Smooth muscle cell of the brain vasculature (primary cell): ENCODE results near the gene SOX30.

Experiments
- DNase-seq: peaks from one replicate; pipeline ENCODE4 v3.0.0-alpha.2; 2012; ENCODE audit warnings: low read depth, low spot score

The SOX30 gene

DNA sequence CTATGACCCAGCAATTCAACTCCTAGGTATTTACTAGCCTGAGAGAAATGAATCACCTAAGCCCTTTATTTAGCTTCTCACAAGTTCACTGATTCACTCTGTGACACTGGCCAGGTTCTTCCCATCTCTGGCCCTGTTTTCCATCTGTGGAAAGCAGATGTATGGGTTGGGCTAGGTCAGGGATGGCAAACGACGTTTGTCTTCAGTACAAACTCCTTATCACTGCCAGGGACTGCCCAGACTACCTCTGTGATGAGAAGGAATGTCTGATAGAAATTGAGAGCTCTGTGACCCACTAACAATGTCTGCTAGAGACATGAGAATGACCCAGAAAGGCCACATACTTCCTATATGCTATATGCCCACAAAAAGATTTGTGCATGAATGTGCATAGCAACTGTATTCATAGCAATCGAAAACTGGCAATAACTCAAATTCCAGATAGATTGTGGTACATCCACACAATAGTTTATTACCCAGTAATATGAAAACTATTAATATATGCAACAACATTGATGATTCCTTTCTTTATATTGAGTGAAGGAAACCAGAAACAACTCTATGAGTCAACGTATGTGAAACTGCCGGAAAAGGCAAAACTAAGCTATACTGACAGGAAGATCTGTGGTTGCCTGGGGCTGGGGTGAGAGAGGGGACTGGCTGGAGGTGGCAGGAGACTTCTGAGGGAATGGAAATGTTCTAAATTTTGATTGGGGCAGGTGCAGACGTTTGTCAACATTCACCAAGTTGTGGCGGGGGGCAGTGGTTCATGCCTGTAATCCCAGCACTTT, 44.7 kb downstream of the SOX30 start:
- DNase-seq: no peak

- no peak for DNase-seq
Measured at GRCh38 chr5:157606046-157606445, 46.2 kb downstream of the SOX30 start.

DNA sequence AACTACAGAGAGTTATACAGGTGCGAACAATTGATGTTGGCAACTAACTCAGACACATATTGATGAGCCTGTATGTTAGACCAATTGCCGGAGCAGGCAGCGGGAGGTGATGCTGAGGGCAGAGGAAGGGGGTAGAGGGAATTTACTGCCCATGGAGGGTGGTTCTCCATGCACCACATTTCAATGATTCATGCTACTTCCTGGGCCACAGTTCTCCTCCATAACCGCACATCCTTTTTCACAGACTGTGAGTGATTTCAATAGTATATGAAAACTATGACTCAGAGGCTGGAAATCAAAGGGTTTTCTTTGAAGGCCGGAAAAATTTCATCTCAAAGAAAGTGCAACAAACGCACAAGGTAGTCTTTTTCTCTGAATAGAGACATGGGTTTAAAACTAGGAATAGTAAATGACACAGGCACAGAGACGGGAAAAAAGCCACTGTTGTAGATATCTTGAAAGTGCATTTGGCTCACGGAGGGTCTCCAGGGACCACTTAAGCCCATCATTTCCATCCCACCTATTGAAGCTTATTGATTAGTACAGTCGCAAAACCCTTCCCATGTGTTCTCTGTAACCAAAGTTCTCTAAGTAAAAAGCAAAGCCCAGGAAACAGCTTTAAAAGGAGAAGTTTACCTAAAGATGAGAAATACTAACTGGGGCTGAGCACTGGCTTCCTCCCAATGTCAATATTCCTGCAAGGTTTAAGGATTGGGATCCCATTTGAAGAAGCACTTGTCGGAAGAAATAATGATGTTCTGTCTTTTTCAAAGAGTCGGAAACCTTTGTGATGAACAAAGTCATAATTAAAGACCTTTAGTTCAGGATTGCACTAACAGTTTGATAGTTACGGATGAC, 48.7 kb downstream of the SOX30 start:
- DNase-seq: peak; percentile 28

DNA sequence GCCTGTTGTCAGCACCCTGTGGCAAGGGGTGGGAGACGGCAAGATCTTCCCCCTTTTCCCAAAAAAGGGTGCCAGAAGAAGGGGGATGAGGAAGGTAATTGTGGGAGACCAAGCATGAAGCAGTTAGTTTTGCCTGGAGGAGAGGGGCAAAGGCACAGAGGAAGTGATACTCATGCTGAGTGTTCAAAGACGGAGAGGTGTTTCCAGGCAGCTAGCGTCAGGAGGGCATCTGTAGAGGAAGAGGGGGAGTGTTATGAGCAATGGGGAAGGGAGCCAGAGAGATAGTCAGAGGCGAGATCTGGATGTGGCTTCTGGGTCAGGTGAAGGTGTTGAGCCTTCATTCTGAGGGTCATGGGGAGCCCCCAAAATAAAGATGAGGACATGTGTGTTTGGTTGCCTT, 49.7 kb downstream of the SOX30 start:
- DNase-seq: no peak

DNA sequence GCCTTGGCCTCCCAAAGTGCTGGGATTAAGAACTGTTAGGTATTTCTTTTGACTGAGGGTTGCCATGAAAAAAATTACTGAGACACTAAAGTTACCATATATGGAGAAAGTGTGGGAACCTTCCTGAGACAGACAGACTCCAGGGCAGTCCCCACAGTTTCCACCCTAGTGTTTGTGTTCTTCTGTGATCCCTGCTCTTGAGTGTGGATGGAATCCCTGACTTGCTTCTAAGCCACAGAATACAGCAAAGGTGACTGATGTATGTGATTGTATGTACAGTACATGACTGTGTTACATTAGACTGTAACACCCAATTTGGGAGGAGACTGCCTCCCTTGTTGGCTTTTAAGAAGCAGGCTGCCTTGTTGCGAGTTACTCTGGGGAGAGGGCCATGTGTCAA, 52.0 kb downstream of the SOX30 start:
- DNase-seq: no peak

DNA sequence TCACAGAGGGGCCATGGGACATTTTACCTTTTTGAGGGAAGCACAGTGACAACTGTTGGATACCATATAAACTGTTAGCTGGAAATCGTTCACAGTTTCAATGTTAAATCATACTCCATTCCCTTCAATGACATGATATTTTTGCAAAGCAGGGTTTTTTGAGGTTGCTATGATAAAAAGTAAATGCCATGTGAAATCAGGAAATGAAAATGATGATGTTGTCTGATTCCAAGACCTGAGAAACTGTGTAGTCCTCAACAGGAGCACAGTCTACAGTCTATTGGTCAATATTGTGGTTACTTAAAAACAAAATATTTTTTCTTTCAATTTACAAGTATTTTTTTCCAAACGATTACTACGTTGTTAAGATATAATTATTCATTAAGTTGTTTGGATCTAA, 52.7 kb downstream of the SOX30 start:
- no peak for DNase-seq

DNA sequence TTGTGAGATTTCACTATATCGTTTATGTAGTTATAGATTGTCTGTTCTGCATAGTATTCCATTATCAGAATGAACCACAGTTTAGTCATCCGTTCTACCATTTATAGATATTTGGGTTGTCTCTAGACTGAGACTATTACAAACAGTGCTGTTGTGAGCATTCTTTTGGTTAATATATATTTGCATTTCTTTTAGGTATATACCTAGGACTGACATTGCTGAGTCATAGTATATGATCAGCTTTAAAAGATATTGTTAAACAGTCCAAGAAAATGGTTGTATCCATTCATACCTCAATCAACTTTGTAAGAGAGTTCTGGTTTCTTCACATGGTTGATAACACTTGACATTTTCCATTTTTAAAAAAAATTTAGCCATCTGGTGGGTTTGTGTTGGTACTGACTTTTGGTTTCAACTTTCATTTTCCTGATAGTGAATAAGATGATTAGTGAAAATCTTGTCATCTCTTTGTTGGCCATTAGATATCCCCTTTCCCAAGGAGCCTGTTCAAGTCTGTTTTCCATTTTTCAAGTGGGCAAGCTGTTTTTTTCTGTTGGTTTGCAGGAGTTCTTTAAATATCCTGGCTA, 53.8 kb downstream of the SOX30 start:
- no peak for DNase-seq

- DNase-seq: no peak
Measured at GRCh38 chr5:157597277-157597676, 55.0 kb downstream of the SOX30 start.

DNA sequence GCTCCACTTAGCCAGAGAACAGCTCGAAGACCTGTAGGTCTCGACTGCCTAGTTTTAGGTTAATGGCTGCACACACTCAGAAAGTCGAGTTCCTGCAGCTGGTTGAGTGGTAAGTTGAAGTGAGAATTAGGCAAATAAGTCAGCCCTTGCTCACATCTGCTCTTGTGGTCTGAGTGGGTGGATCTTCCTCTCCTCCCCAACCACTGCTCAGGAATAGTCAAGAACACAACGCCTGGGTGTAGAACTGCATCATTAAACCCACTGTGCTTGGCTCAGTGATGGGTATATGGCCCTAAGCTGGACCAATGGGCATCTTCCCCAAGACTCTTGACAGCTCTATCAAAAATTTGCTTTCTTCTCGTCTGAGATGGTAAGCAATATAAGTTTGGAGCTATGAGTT, 55.8 kb downstream of the SOX30 start:
- DNase-seq: no peak

- no peak for DNase-seq
Measured at GRCh38 chr5:157594675-157595459, 57.4 kb downstream of the SOX30 start.

DNA sequence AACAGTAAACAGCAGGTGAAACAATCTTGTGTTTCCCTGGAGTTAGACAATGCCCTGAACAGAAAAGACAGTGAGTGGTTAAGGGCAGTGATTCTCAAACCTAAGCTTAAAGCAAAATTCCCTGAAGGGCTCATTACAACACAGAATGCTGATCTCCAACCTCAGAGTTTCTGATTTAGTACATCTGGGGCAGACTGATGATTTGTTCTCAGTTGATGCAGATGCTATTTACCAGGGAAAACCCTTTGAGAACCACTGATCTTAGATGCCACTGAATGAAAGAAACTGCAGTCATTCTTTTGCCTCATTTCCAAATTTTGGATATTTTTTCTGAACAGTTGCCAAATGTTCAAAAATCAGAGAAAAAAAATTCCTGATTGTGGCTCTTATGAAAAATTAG, 58.0 kb downstream of the SOX30 start:
- DNase-seq: no peak

DNA sequence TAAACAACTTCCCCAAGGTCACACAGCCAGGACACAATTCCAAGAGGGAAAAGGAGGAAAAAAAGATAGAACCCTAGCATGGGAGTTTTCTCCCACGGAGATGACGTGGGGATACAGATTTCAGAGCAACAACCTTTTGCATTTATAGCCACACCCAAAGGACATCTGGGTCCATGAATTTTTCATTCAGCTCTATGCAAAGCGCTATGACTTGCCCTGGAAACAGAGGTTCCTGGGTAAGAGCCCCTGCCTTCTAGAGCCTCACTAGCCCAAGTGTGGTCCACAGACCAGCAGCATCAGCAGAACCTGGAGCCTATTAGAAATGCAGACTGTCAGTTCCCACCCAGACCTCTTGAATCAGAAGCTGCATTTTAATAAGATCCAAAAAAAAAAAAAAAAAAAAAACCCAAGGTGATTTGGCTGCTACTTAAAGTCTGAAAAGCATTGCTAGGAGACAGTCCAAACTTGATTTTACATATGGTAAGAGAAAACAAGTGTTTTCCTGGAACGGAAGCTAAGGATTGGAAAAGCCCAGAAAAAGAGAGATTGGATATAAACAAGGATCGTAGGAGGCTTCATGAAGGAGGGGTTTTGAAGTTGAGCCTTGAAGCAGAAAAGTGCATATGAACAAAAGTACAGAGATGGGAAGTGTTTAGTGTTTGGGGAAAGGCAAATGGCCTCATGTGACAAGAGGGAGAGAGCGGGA, 59.0 kb downstream of the SOX30 start:
- no peak for DNase-seq

- no peak for DNase-seq
Measured at GRCh38 chr5:157592594-157592993, 59.6 kb downstream of the SOX30 start.

DNA sequence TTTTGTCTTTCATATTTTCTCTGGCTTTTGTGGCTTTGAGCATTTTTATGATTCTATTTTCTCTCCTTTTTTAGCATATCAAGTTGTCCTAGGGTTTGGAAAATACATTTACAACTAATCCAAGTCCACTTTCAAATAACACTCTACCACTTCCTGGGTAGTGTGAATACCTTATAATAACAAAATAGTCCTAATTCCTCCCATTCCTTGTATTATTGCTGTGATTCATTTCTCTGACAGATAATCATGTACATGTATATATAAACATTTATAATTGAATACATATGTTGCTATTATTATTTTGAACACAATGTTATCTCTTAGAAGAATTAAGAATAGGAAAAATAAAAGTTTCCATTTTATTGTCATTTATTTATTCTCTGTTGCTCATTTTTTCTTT, 61.8 kb downstream of the SOX30 start:
- DNase-seq: no peak

GRCh38 chr5:157584628-157585027, 67.6 kb downstream of the SOX30 start:
- DNase-seq: no peak

DNA sequence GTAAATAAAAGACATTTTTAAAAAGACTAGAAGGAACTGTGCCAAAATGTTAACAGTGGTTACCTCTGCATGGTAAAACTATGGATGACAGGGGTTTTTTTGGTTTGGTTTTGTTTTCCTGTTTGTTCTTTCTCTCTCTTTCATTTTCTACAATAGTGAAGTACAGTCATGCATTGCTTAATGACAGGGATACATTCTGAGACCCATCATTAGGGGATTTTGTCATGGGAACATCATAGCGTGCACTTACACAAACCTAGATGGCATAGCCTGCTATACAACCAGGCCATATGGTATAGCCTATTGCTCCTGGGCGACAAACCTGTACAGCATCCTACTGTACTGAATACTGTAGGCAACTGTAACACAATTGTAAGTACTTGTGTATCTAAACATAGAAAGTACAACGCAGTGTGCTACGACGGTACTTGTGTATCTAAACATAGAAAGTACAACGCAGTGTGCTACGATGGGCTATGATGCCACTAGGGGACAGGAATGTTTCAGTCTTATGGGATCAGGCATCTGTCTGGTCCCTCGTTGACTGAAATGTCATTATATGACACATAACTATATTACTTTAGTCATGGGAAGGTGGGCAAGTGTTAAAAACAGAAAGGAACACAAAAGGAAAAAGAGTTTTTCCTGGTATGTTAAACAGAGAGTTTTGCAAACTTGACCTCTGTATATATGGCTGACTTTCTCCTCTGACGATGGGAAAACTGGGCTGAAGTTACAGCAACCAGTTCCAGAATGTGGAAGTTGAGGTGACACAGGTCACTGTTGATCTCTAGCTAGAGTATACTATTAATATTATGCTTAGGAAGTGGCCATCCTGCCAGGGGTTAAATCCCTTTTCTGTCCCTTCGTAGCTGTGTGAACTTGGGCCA, 69.3 kb downstream of the SOX30 start:
- DNase-seq: no peak

- no peak for DNase-seq
Measured at GRCh38 chr5:157581901-157582300, 70.3 kb downstream of the SOX30 start.

GRCh38 chr5:157578079-157578780, 74.0 kb downstream of the SOX30 start:
- DNase-seq: no peak

- DNase-seq: no peak
Measured at GRCh38 chr5:157576678-157577077, 75.6 kb downstream of the SOX30 start.
